GM06990 (cell line): ENCODE measurements around the gene CATSPER3.

ENCODE experiments used
- DNase-seq: peaks from one replicate; pipeline ENCODE4 v3.0.0-alpha.2; 2011; ENCODE audit not compliant: insufficient read length; ENCODE audit errors: extremely low read depth
- H3K27me3 ChIP-seq: replicated peaks from 2 replicates; pipeline ENCODE4 v1.6.0; 2011; ENCODE audit warnings: low read length; ENCODE audit not compliant: control insufficient read depth, insufficient read depth
- H3K36me3 ChIP-seq: 2 replicates; pipeline ENCODE4 v1.5.1; 2011; ENCODE audit warnings: low read length; ENCODE audit not compliant: control insufficient read depth, insufficient read depth
- H3K4me3 ChIP-seq: replicated peaks from 2 replicates; pipeline ENCODE4 v1.5.1; 2011; ENCODE audit warnings: low read depth, mild to moderate bottlenecking, control low read depth, low read length
- TF ChIP-seq, protein P1 (sequence below): IDR thresholded peaks from 2 replicates; pipeline ENCODE4 v1.5.1; 2011; ENCODE audit warnings: low read length, control low read depth, mild to moderate bottlenecking, inconsistent platforms; ENCODE audit not compliant: insufficient read depth, poor library complexity, severe bottlenecking

The CATSPER3 gene

DNA sequence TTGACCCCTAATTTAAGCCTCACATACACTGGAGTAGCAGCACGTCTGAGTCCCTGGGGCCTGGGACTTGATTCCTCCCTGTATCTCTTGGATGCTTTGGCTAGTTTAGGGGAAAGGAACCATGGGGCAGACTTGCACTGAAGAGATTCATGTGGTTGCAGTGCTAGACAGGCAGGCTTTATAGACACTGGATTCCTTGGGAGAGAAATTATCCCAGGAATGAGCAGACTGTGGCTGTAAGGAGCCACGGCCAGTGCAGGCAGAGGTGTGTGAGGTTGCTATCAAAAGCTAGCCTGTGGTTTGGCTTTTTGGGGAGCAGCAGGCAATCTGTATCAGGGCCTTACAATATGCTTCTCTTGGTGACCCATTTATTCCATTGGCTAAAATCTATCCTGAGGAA, 86.8 kb downstream of the CATSPER3 start:
- H3K27me3 ChIP-seq: no peaks in the 10 kb centered on the region
- DNase-seq: no peak
- TF ChIP-seq, protein P1, sequence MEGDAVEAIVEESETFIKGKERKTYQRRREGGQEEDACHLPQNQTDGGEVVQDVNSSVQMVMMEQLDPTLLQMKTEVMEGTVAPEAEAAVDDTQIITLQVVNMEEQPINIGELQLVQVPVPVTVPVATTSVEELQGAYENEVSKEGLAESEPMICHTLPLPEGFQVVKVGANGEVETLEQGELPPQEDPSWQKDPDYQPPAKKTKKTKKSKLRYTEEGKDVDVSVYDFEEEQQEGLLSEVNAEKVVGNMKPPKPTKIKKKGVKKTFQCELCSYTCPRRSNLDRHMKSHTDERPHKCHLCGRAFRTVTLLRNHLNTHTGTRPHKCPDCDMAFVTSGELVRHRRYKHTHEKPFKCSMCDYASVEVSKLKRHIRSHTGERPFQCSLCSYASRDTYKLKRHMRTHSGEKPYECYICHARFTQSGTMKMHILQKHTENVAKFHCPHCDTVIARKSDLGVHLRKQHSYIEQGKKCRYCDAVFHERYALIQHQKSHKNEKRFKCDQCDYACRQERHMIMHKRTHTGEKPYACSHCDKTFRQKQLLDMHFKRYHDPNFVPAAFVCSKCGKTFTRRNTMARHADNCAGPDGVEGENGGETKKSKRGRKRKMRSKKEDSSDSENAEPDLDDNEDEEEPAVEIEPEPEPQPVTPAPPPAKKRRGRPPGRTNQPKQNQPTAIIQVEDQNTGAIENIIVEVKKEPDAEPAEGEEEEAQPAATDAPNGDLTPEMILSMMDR: no peak
- H3K36me3 ChIP-seq: no peaks in the 10 kb centered on the region
- no peak overlapping the region for H3K4me3 ChIP-seq

GRCh38 chr5:135055396-135055795, 87.7 kb downstream of the CATSPER3 start:
- DNase-seq: no peak
- Histone ChIP-seq H3K27me3 (no peaks in the 10 kb centered on the region), H3K4me3 (no peak overlapping the region), H3K36me3 (no peaks in the 10 kb centered on the region)
- TF ChIP-seq, protein P1: no peak

GRCh38 chr5:135056316-135057030, 88.8 kb downstream of the CATSPER3 start:
- H3K4me3 ChIP-seq: no peak overlapping the region
- no peaks in the 10 kb centered on the region for H3K36me3 ChIP-seq
- DNase-seq: no peak
- H3K27me3 ChIP-seq: no peaks in the 10 kb centered on the region
- TF ChIP-seq, protein P1: no peak

DNA sequence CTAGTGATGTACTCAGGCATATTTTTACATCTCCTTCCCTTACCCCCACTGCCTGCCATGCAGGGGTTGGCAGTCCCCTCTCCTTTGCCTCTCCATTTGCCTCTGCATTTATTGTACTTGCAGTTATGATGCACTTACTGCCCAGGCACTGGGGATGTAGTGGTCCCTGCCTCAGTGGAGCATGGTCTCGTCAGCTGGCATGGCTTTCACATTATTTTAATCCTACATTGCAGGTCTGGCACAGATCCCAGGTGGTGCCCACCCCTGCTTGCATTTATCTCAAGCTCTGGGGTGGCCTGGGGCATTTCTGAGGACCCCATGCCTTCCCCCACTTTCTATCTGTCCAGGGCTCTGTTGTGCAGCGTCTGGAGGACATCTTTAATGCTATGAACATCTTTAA, 89.5 kb downstream of the CATSPER3 start:
- TF ChIP-seq, protein P1: no peak
- no peaks in the 10 kb centered on the region; the same call in 1 of the 2 replicates for H3K27me3 ChIP-seq
- no peak for DNase-seq
- H3K36me3 ChIP-seq: no peaks in the 10 kb centered on the region
- H3K4me3 ChIP-seq: no peak overlapping the region

DNA sequence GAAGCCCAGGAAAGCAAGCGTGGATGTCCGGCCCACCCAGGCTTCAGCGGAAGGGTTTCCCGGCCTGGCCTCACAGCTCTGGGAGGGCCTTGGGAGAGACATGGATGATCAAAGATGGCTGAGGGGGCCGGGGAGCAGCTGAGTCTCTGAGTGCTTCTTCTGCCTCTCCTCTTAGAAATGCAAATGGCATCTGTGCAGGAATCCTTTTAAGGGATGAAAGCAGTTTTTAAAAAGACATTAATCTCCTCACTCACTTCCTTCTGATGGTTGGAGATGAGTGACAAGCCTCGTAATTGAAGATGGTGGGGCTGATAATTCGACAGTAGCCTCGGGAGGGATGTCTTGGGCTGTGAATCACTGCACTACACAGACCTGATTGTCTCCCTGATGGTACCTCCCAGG, 90.6 kb downstream of the CATSPER3 start:
- DNase-seq: no peak
- H3K27me3 ChIP-seq: no peaks in the 10 kb centered on the region; the same call in 1 of the 2 replicates
- no peak overlapping the region for H3K4me3 ChIP-seq
- TF ChIP-seq, protein P1: no peak
- H3K36me3 ChIP-seq: no peaks in the 10 kb centered on the region
